ENCODE results near the gene PPP2R5D.

PPP2R5D gene

DNA sequence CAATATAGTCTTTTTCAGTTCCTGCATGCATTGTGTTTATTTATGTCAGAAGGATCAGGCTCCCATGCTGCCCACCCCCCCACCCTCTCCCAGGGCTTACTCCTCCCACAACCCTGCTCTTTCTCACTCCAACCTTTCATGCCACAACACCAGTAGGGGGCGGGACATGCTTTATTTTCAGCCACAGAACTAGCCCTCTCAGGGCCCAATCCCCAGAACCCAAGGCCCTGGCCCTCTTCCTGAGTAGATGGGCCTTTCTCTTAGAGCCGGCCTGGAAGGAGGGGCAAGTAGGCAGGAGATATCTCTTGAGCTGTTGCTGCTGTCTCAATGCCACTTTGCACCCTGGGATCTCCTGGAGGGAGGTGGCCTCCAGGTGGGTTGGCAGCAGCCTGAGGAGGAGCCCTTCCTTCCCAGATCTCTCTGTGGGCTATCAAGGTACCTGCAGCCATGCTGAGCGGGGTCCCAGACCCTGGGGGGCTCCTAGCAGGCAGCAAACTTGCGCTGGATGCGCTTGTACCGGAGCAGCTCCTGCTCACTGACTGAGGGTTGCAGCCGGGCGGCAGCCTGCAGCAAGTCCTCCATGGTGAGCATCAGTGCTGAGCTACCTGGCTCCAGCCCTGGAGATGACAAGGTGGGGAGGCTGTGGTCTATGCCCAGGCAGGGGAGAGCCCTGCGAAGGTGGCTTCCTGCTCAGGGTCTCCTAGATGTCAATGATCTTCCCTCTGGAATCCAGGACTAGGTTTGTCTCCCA, 20.3 kb upstream of the PPP2R5D start:
- DNase-seq, result peak; percentile 58

- DNase-seq, result no peak
These were observed 17.8 kb upstream of the PPP2R5D start for GRCh38 chr6:42966571-42966970.

- no peak for DNase-seq
These were observed 17.1 kb upstream of the PPP2R5D start for GRCh38 chr6:42967228-42967627.

GRCh38 chr6:42968126-42968701, 16.2 kb upstream of the PPP2R5D start:
- DNase-seq, result no peak

DNA sequence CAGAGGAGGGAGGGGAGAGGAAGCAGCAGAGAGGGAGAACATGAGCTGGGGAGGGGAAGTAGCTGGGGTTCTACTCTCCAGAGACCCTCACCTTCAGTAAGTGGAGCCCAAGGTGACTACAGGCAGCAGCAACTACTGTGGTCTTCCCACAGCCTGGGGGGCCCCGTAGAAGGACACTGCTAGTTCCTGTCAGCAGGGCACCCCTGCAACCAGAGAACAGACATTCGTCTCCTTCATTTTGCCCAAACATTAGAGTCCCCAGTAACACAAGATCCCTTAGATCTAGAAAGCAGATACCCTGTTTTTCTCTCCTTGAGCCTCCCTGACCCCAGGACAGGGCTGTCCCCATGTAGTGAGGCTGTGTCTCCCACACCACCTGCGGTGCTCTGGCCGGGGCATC, 15.6 kb upstream of the PPP2R5D start:
- no peak for DNase-seq

GRCh38 chr6:42969431-42969830, 14.9 kb upstream of the PPP2R5D start:
- DNase-seq, result no peak

GRCh38 chr6:42969934-42970333, 14.4 kb upstream of the PPP2R5D start:
- DNase-seq, result no peak

DNA sequence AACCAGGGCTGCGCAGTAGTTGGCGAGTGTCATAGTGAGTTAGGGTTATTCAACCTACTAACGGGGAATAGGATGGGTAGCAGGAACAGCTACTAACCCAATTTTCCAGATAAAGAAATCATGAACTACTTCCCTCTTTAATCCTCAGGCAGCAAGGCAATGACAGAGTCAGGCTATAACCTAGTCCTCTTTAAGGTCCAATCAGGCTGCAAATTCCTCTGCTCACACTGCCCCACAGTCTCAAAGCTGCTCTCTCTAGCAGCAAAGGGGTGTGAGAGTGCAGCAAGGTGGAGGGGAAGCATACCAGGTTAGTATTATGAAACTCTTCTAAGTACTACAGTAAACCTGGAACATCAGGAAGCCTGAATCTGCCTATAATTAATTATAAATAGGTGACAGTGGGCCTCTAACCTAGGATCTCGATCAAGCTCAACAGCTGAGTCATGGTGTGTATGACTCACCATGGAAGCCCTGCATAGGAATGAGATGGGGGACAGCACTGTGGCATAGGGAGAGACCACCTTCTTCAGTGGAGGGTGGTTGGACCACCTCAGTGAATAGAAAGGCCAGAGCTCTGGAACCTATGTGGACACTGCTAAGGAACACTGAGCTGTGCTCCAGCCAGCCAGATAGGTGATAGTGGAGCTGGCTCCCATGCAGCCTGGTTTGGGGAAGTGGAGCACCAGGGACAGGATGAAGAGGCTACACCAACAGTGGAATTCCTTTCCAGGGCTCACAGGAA, 13.3 kb upstream of the PPP2R5D start:
- DNase-seq, result peak; percentile 22

DNA sequence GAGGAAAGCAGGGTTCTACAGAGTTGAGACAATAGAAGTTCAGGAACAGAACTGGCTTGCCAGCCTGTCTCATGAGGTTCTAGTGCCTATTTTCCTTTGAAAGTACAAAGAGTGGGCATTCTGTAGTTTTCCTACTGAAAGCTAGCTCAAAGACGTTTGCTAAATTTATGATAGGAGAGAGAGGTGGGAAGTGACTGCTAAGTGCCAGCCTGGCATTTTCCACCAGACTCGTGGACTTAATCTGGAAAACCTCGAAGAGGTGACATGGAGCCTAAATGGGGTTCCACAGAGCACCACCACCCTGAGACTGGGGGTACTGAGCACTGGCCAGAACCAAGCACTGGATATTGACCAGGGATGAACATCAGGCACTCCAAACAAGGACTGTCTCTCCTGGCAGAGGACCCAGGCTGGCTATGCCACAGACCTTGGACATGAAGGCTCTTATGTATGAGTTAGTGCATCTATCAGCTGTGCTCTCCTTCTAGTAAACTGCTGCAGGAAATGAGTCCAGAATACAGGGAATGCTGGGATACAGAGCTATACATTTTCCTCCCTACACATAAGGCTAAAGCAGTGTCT, 12.5 kb upstream of the PPP2R5D start:
- no peak for DNase-seq

DNA sequence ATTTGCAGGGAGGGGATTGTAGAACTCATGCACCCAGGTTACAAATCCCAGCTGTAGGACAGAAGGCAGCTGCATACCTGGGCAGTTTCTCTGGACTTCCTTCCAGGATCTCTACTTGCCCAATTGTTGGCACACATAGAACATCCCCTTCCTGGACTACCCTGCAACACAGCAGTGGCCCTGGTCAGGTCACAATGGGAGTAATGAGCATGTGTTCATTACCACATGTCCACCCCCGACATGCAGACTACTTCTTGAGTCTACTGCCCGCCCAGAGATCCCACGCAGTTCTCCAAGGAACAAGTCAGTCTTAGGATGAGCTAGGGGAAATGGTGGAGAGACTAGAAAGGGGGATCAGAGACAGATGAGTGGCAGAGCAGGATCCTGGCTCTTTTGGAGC, 10.4 kb upstream of the PPP2R5D start:
- no peak for DNase-seq

GRCh38 chr6:42974919-42975505, 9.4 kb upstream of the PPP2R5D start:
- DNase-seq, result no peak

DNA sequence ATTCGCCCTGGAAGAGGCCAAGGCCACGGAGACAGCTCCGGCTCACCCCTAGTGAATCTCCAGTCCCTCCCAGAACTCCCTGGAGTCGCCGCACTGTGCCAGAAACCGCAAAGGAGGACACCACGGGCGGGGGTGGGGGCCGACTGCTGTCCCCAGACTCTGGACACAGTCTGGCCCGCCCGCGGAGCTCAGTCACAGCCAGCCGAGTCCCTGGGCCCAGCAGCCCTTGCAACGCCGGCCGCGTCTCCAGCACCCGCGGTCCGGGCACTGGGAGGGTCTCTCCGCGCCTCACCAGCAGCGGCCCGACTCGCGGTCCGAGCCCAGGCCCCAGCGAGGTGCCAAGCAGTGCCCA, 5.9 kb upstream of the PPP2R5D start:
- peak; percentile 40 for DNase-seq

GRCh38 chr6:42978839-42979522, 5.4 kb upstream of the PPP2R5D start, which contains the start of gene PEX6:
Gene PEX6 (minus strand): TSS chr6:42979181. CDS start chr6:42979150, 31 bp downstream.
- peak; percentile 96 for DNase-seq

GRCh38 chr6:42979523-42980177, 4.7 kb upstream of the PPP2R5D start:
- no peak for DNase-seq

DNA sequence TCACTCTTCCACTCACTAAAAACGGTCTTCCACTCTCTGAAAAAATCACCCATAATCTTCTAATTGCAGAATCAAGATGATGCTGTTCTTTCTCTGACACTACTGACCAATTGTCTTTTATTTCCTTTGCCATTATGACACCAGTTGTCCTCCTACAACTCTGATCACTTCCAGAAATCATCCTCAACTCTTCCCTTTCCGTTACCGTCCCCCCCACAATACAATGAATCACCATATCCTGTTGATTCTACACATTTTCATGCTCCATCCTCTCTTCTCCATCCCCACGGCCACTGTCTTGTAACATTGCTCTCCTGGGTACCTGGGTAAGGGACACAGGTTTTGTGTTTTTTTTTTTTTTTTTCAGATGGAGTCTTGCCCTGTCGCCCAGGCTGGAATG, 2.5 kb upstream of the PPP2R5D start:
- no peak for DNase-seq

GRCh38 chr6:42984924-42985475, 630 bp downstream of the PPP2R5D start:
- peak; percentile 23 for DNase-seq

- no peak for DNase-seq
These were observed 3.4 kb downstream of the PPP2R5D start for GRCh38 chr6:42987533-42988451.

GRCh38 chr6:42988486-42989020, 4.2 kb downstream of the PPP2R5D start:
- DNase-seq, result no peak

- DNase-seq, result no peak
These were observed 5.6 kb downstream of the PPP2R5D start for GRCh38 chr6:42989923-42990322.

GRCh38 chr6:42993445-42993844, 9.1 kb downstream of the PPP2R5D start:
- DNase-seq, result no peak
